Measurements from ENCODE around the gene SNX11.

The SNX11 gene

GRCh38 chr17:48149787-48150463 is 42.4 kb downstream of the SNX11 start:
- Histone ChIP-seq H3K36me3 (replicated peaks) (no peaks in the 10 kb centered on the region), H3K4me3 (ENCODE audit: low read depth, low read length) (no peak overlapping the region), H3K27ac (no peak overlapping the region), H3K27me3 (replicated peaks) (peaks cover 52% of the 10 kb centered on the region)
- no peak for TF ChIP-seq CTCF (IDR thresholded peaks at IDR 0.05; ENCODE audit: low read depth, low read length, missing control alignments)
- in situ Hi-C loops (cut with HindIII; ENCODE audit: low pct_ligation_motif_present, low sequenced_read_pairs): no loop called here
- DNase-seq: no peak

DNA sequence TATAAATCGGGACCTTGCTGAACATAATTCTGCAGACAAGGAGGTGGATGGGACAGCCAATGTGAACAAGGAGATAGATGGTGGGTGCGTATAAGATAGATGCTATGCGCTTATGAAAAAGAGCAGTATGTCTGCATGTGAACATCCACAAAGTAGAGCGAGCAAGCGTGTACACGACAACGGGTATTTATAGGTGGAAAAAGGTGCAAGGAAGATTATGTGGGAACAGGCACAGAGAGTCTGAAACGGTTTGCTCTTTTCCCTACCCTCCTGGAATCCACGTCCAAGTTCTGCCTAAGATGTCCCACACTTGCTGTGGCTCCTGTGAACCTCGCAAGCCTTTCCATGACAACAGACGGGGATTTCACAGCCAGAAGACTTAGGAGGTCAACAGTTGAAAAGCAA is 43.0 kb downstream of the SNX11 start:
- in situ Hi-C loops (cut with HindIII; ENCODE audit: low pct_ligation_motif_present, low sequenced_read_pairs): no loop called here
- no peak for TF ChIP-seq CTCF (IDR thresholded peaks at IDR 0.05; ENCODE audit: low read depth, low read length, missing control alignments)
- DNase-seq: no peak
- H3K27me3 ChIP-seq (replicated peaks): peaks cover 51% of the 10 kb centered on the region
- H3K4me3 ChIP-seq (ENCODE audit: low read depth, low read length): no peak overlapping the region
- no peaks in the 10 kb centered on the region for H3K36me3 ChIP-seq (replicated peaks)
- H3K27ac ChIP-seq: no peak overlapping the region

DNA sequence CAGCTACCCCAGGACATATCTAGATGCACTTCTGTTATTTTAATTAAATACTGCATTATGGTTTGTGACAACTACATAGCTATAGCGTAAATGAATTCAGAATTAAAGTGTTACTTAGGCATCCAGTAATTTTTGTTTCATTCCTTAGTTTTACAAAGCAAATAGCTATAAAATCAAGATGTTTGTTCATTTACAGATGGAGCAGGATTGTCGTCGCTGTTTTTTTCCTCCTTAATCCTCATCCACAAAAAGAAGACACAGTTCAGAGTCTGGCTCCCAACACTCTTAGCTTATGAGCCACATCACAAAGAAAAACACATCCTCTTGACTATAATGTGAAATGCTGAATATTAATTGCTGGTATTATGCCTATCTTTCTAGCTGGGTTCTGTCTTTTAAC is 43.7 kb downstream of the SNX11 start:
- H3K4me3 ChIP-seq (ENCODE audit: low read depth, low read length): no peak overlapping the region
- in situ Hi-C loops (cut with HindIII; ENCODE audit: low pct_ligation_motif_present, low sequenced_read_pairs): no loop called here
- no peak for TF ChIP-seq CTCF (IDR thresholded peaks at IDR 0.05; ENCODE audit: low read depth, low read length, missing control alignments)
- no peak for DNase-seq
- no peak overlapping the region for H3K27ac ChIP-seq
- peaks cover 51% of the 10 kb centered on the region for H3K27me3 ChIP-seq (replicated peaks)
- no peaks in the 10 kb centered on the region for H3K36me3 ChIP-seq (replicated peaks)

- TF ChIP-seq CTCF (IDR thresholded peaks at IDR 0.05; ENCODE audit: low read depth, low read length, missing control alignments): no peak
- no peak for DNase-seq
- Histone ChIP-seq H3K36me3 (replicated peaks) (no peaks in the 10 kb centered on the region), H3K27me3 (replicated peaks) (peaks cover 49% of the 10 kb centered on the region), H3K27ac (no peak overlapping the region), H3K4me3 (ENCODE audit: low read depth, low read length) (no peak overlapping the region)
- in situ Hi-C loops (cut with HindIII; ENCODE audit: low pct_ligation_motif_present, low sequenced_read_pairs): no loop called here
Measured at GRCh38 chr17:48152289-48152688, 44.7 kb downstream of the SNX11 start.

DNA sequence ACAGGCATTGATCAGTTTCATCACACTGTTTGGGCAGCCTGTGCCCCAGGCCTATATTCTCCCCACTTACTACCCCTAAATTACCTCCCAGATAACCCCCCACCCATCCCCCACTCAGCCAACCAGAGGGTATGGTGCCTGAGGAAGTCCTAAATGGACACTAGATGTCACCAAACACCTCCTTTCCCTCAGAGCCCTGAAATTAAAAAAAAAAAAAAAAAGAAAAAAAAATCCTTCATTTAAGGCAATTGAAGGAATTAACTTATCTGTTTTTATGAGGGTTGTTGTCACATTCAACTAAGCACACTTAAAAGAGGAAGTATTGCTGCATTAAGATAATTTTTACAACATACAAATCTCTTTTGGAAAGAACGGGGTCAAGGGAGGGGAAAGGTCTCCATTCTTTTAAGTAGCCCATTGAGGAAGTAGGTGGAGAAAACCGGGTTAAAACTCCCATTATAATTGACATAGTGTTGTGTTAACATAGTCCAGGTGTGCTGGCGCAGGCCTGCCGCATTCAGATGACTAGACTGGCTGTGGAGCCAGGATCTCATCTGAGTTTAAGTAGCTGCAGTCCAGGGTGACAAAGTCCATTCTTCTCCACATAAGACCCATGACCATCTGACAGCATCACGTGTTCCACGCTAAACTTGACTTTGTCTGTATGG is 46.3 kb downstream of the SNX11 start:
- H3K36me3 ChIP-seq (replicated peaks): no peaks in the 10 kb centered on the region
- peaks cover 37% of the 10 kb centered on the region for H3K27me3 ChIP-seq (replicated peaks)
- no peak for DNase-seq
- TF ChIP-seq CTCF (IDR thresholded peaks at IDR 0.05; ENCODE audit: low read depth, low read length, missing control alignments): peak; percentile 72
- in situ Hi-C loops (cut with HindIII; ENCODE audit: low pct_ligation_motif_present, low sequenced_read_pairs): no loop called here
- no peak overlapping the region for H3K27ac ChIP-seq
- H3K4me3 ChIP-seq (ENCODE audit: low read depth, low read length): no peak overlapping the region
